GM23338 (cell line): Measurements from ENCODE around the gene ENPEP. TPM values are rescaled to one million over a fixed set of nuclear protein-coding genes. Genes with fewer than 3 reads are reported as not detected.

Experiments
- ATAC-seq: fragments of 200-7000 bp; cut with Tn5 transposase; 3 replicates; pipeline ENCODE4 v1.9.1; 2020
- DNase-seq: peaks from one replicate; pipeline ENCODE4 v3.0.0-alpha.2; 2015; ENCODE audit warnings: low spot score
- H2AFZ ChIP-seq: fragments of 200-600 bp; sonication (generic); 2 replicates; pipeline ENCODE4 v1.8.0; 2016; ENCODE audit warnings: antibody characterized with exemption, mild to moderate bottlenecking, moderate library complexity
- H3F3A ChIP-seq: fragments of 200-600 bp; sonication (generic); replicated peaks from 2 replicates; pipeline ENCODE4 v1.8.0; 2017; ENCODE audit warnings: antibody characterized with exemption, mixed run types, low read depth
- H3K27ac ChIP-seq: fragments of 200-600 bp; sonication (generic); 2 replicates; pipeline ENCODE4 v1.6.1; 2016; ENCODE audit warnings: low read depth
- H3K27me3 ChIP-seq: fragments of 200-600 bp; sonication (generic); 2 replicates; pipeline ENCODE4 v1.8.0; 2016; ENCODE audit warnings: mild to moderate bottlenecking, mixed run types, moderate library complexity; ENCODE audit not compliant: insufficient read depth
- H3K36me3 ChIP-seq: fragments of 200-600 bp; sonication (generic); 2 replicates; pipeline ENCODE4 v1.8.0; 2016; ENCODE audit warnings: mild to moderate bottlenecking; ENCODE audit not compliant: insufficient read depth
- H3K4me1 ChIP-seq: fragments of 200-600 bp; sonication (generic); 2 replicates; pipeline ENCODE4 v1.8.0; 2016; ENCODE audit warnings: mild to moderate bottlenecking, moderate library complexity; ENCODE audit not compliant: insufficient read depth
- H3K4me2 ChIP-seq: fragments of 200-600 bp; sonication (generic); 2 replicates; pipeline ENCODE4 v1.7.1; 2017; ENCODE audit warnings: mixed run types
- H3K4me3 ChIP-seq: fragments of 200-600 bp; sonication (generic); 2 replicates; pipeline ENCODE4 v1.6.1; 2016; ENCODE audit warnings: mixed run types
- H3K79me2 ChIP-seq: fragments of 200-600 bp; sonication (generic); replicated peaks from 2 replicates; pipeline ENCODE4 v1.8.0; 2017; ENCODE audit warnings: mild to moderate bottlenecking; ENCODE audit not compliant: insufficient read depth
- H3K9me2 ChIP-seq: fragments of 200-600 bp; sonication (generic); 2 replicates; pipeline ENCODE4 v1.8.0; 2017; ENCODE audit not compliant: insufficient read depth
- H4K20me1 ChIP-seq: fragments of 200-600 bp; sonication (generic); replicated peaks from 2 replicates; pipeline ENCODE4 v1.8.0; 2017; ENCODE audit warnings: mild to moderate bottlenecking; ENCODE audit not compliant: insufficient read depth
- H3K27ac Mint-ChIP-seq: 2 replicates; pipeline ENCODE4 v1.8.0; 2020; ENCODE audit warnings: inconsistent platforms, mild to moderate bottlenecking, moderate library complexity, mixed read lengths
- H3K27me3 Mint-ChIP-seq: 3 replicates; pipeline ENCODE4 v1.8.0; 2022; ENCODE audit warnings: low read depth, mild to moderate bottlenecking, moderate library complexity, mixed read lengths, inconsistent platforms; ENCODE audit not compliant: insufficient read depth, poor library complexity
- H3K36me3 Mint-ChIP-seq: 3 replicates; pipeline ENCODE4 v1.8.0; 2021; ENCODE audit warnings: low read depth, mild to moderate bottlenecking, inconsistent platforms, moderate library complexity, mixed read lengths
- H3K4me1 Mint-ChIP-seq: 3 replicates; pipeline ENCODE4 v1.8.0; 2020; ENCODE audit warnings: mild to moderate bottlenecking, inconsistent platforms, mixed read lengths
- H3K4me3 Mint-ChIP-seq: 3 replicates; pipeline ENCODE4 v1.8.0; 2021; ENCODE audit warnings: moderate library complexity, mild to moderate bottlenecking, inconsistent platforms, mixed read lengths
- H3K9me3 Mint-ChIP-seq: 3 replicates; pipeline ENCODE4 v1.8.0; 2020; ENCODE audit warnings: moderate library complexity, mild to moderate bottlenecking, inconsistent platforms, mixed read lengths
- CREB1 ChIP-seq: fragments of 250-450 bp; sonication (Bioruptor Pico); IDR thresholded peaks from 2 replicates; pipeline ENCODE4 v1.5.0; 2020; ENCODE audit warnings: low read depth, mild to moderate bottlenecking, moderate library complexity
- ETS1 ChIP-seq: IDR thresholded peaks from 2 replicates; pipeline ENCODE4 v1.6.1; 2016; ENCODE audit warnings: antibody characterized with exemption
- EZH2 ChIP-seq: fragments of 200-600 bp; sonication (generic); IDR thresholded peaks from one replicate; pipeline ENCODE4 v1.8.0; 2017; ENCODE audit warnings: antibody characterized with exemption, mild to moderate bottlenecking, low read depth; ENCODE audit not compliant: unreplicated experiment
- JUNB ChIP-seq: IDR thresholded peaks from one replicate; pipeline ENCODE4 v1.6.1; 2016; ENCODE audit warnings: antibody characterized with exemption; ENCODE audit not compliant: unreplicated experiment
- POLR2AphosphoS5 ChIP-seq: IDR thresholded peaks from 2 replicates; pipeline ENCODE4 v1.6.1; 2016; ENCODE audit warnings: antibody characterized with exemption, low read depth
- STAT1 ChIP-seq: IDR thresholded peaks from one replicate; pipeline ENCODE4 v1.6.1; 2016; ENCODE audit warnings: antibody characterized with exemption; ENCODE audit not compliant: unreplicated experiment
- polyA plus RNA-seq: library from polyadenylated mRNA; unstranded; fragments of >200 nt; fragmentation: Nextera tagmentation; extraction: Ambion mirVana; gene quantifications from 2 replicates; pipeline ENCODE4 v1.2.1, GENCODE V29; 2016
- total RNA-seq: library from RNA; depleted of rRNA; stranded (reverse); fragments of >200 nt; shearing (Covaris generic); gene quantifications from 2 replicates; pipeline ENCODE4 v1.2.3, GENCODE V29; 2014
- TF ChIP-seq, protein P1 (sequence below): IDR thresholded peaks from one replicate; pipeline ENCODE4 v1.6.1; 2018; ENCODE audit warnings: antibody characterized with exemption; ENCODE audit not compliant: unreplicated experiment

The ENPEP gene
- total and polyA plus RNA-seq, 2 experiments from 2014 or later: 0.79 to 1.5 TPM

- H4K20me1 ChIP-seq: no peaks in the 10 kb centered on the region
- H3K4me3 ChIP-seq: no peak overlapping the region
- ATAC-seq (no peak), DNase-seq (no peak)
- H2AFZ ChIP-seq: peak overlapping the region; percentile 47; the same call in 1 of the 2 replicates
- no peak overlapping the region for H3K27ac ChIP-seq
- no peaks in the 10 kb centered on the region for H3F3A ChIP-seq
- TF ChIP-seq STAT1: no peak
- TF ChIP-seq ETS1: no peak
- no peak for TF ChIP-seq CREB1
- no peak for TF ChIP-seq POLR2AphosphoS5
- TF ChIP-seq JUNB: no peak
- TF ChIP-seq, protein P1, sequence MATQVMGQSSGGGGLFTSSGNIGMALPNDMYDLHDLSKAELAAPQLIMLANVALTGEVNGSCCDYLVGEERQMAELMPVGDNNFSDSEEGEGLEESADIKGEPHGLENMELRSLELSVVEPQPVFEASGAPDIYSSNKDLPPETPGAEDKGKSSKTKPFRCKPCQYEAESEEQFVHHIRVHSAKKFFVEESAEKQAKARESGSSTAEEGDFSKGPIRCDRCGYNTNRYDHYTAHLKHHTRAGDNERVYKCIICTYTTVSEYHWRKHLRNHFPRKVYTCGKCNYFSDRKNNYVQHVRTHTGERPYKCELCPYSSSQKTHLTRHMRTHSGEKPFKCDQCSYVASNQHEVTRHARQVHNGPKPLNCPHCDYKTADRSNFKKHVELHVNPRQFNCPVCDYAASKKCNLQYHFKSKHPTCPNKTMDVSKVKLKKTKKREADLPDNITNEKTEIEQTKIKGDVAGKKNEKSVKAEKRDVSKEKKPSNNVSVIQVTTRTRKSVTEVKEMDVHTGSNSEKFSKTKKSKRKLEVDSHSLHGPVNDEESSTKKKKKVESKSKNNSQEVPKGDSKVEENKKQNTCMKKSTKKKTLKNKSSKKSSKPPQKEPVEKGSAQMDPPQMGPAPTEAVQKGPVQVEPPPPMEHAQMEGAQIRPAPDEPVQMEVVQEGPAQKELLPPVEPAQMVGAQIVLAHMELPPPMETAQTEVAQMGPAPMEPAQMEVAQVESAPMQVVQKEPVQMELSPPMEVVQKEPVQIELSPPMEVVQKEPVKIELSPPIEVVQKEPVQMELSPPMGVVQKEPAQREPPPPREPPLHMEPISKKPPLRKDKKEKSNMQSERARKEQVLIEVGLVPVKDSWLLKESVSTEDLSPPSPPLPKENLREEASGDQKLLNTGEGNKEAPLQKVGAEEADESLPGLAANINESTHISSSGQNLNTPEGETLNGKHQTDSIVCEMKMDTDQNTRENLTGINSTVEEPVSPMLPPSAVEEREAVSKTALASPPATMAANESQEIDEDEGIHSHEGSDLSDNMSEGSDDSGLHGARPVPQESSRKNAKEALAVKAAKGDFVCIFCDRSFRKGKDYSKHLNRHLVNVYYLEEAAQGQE: no peak
- Mint-ChIP-seq H3K9me3 (peaks cover 7% of the 10 kb centered on the region), H3K4me3 (no peak overlapping the region), H3K27ac (no peak overlapping the region), H3K36me3 (peaks cover 5% of the 10 kb centered on the region; the same call in 2 of the 3 replicates), H3K4me1 (peaks cover 2% of the 10 kb centered on the region; the same call in 2 of the 3 replicates), H3K27me3 (peaks cover 1% of the 10 kb centered on the region)
- no peaks in the 10 kb centered on the region for H3K27me3 ChIP-seq
- H3K4me1 ChIP-seq: no peaks in the 10 kb centered on the region
- H3K4me2 ChIP-seq: no peak overlapping the region
- no peaks in the 10 kb centered on the region for H3K36me3 ChIP-seq
- 0 out of 2 replicates have a peak, but pooled peaks cover 13% of the 10 kb centered on the region for H3K9me2 ChIP-seq
- no peaks in the 10 kb centered on the region for H3K79me2 ChIP-seq
Measured at GRCh38 chr4:110467400-110467799, 8.6 kb upstream of the ENPEP start.

DNA sequence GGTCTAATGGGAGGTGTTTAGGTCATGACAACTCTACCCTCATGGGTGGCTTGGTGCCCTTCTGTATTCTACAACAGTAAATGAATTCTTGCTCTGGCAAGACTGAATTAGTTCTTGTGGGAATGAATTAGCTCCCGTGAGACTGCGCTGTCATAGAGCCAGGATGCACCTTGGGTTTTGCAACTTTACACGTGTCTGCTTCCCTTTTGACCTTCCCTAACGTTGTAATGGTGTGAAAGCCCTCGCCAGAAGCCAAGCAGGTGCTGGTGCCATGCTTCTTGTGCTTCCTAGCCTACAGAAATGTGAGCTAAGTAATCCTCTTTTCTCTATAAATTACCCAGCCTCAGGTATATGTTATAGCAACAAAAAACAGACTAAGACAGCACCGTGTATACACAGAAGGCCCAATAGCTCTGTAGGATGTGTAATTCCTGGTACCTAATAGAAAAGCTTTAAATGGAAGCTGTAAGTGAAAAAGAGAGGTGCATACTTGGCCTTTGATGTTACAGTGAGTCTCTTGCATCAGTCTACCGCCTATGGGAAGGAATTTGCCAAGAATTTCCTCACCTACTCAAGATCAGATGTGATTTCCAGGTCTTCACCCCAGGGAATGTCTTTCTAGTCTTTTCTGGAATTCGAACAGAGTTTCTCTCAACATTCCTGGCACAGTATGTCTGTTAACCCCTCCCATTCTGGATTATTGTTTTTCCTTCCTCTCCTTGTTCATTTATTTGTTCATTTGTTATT, 3.2 kb upstream of the ENPEP start:
- no peak overlapping the region for H3K4me2 ChIP-seq
- H3K27me3 ChIP-seq: no peaks in the 10 kb centered on the region
- no peaks in the 10 kb centered on the region for H3K36me3 ChIP-seq
- peak overlapping the region; percentile 17; the same call in 1 of the 2 replicates for H3K27ac Mint-ChIP-seq
- peak; percentile 75 for ATAC-seq
- H4K20me1 ChIP-seq: no peaks in the 10 kb centered on the region
- peak overlapping the region; percentile 35 for H3K27ac ChIP-seq
- no peak overlapping the region for H2AFZ ChIP-seq
- H3K79me2 ChIP-seq: no peaks in the 10 kb centered on the region
- no peak overlapping the region for H3K4me3 Mint-ChIP-seq
- peaks cover 35% of the 10 kb centered on the region for H3K4me1 Mint-ChIP-seq
- H3K9me3 Mint-ChIP-seq: peaks cover 7% of the 10 kb centered on the region
- peaks cover 7% of the 10 kb centered on the region for H3K27me3 Mint-ChIP-seq
- peaks cover 5% of the 10 kb centered on the region; the same call in 1 of the 3 replicates for H3K36me3 Mint-ChIP-seq
- DNase-seq: peak; percentile 93
- 0 out of 2 replicates have a peak, but pooled peaks cover 2% of the 10 kb centered on the region for H3K9me2 ChIP-seq
- peaks cover 4% of the 10 kb centered on the region; the same call in 1 of the 2 replicates for H3K4me1 ChIP-seq
- H3F3A ChIP-seq: no peaks in the 10 kb centered on the region
- H3K4me3 ChIP-seq: no peak overlapping the region
- TF ChIP-seq EZH2 (no peak), ETS1 (no peak), STAT1 (no peak)
- TF ChIP-seq, protein P1: no peak
